KMS-11 (cell line): Measurements from ENCODE around the gene APBA1.

Experiments
- H2AFZ ChIP-seq: fragments of 200-600 bp; sonication (generic); 2 replicates; pipeline ENCODE4 v1.6.1; 2016; ENCODE audit warnings: antibody characterized with exemption, mixed run types, low read depth
- H3K27ac ChIP-seq: fragments of 200-600 bp; sonication (generic); 2 replicates; pipeline ENCODE4 v1.6.1; 2016; ENCODE audit warnings: mild to moderate bottlenecking, mixed run types
- H3K27me3 ChIP-seq: fragments of 200-600 bp; sonication (generic); 2 replicates; pipeline ENCODE4 v1.6.1; 2017; ENCODE audit warnings: mild to moderate bottlenecking, low read depth, mixed run types, moderate library complexity; ENCODE audit not compliant: insufficient read depth
- H3K36me3 ChIP-seq: fragments of 200-600 bp; sonication (generic); 2 replicates; pipeline ENCODE4 v1.6.1; 2017; ENCODE audit warnings: mild to moderate bottlenecking, mixed run types; ENCODE audit not compliant: insufficient read depth
- H3K4me1 ChIP-seq: fragments of 200-600 bp; sonication (generic); 2 replicates; pipeline ENCODE4 v1.6.1; 2016; ENCODE audit warnings: mild to moderate bottlenecking, low read depth, mixed run types; ENCODE audit not compliant: poor library complexity, severe bottlenecking
- H3K4me2 ChIP-seq: fragments of 200-600 bp; sonication (generic); 2 replicates; pipeline ENCODE4 v1.7.0; 2016; ENCODE audit warnings: mild to moderate bottlenecking, mixed run types
- H3K4me3 ChIP-seq: fragments of 200-600 bp; sonication (generic); IDR thresholded peaks from 2 replicates; pipeline ENCODE4 v1.6.1; 2017; ENCODE audit warnings: low read depth, low read length, mixed read lengths; ENCODE audit not compliant: insufficient read depth
- H3K79me2 ChIP-seq: fragments of 200-600 bp; sonication (generic); 2 replicates; pipeline ENCODE4 v1.6.1; 2016; ENCODE audit warnings: low read depth, mixed run types; ENCODE audit not compliant: insufficient read depth
- H3K9ac ChIP-seq: fragments of 200-600 bp; sonication (generic); 2 replicates; pipeline ENCODE4 v1.6.1; 2016; ENCODE audit warnings: mild to moderate bottlenecking, mixed run types
- H4K20me1 ChIP-seq: fragments of 200-600 bp; sonication (generic); 2 replicates; pipeline ENCODE4 v1.6.1; 2016; ENCODE audit warnings: mild to moderate bottlenecking, mixed run types; ENCODE audit not compliant: insufficient read depth
- TF ChIP-seq, protein P1 (sequence below): fragments of 200-600 bp; sonication (generic); conservative IDR thresholded peaks from 2 replicates; pipeline ENCODE4 v1.6.1; 2017; ENCODE audit warnings: low read depth, mild to moderate bottlenecking, antibody characterized with exemption, low read length, moderate library complexity, mixed read lengths

APBA1 gene

DNA sequence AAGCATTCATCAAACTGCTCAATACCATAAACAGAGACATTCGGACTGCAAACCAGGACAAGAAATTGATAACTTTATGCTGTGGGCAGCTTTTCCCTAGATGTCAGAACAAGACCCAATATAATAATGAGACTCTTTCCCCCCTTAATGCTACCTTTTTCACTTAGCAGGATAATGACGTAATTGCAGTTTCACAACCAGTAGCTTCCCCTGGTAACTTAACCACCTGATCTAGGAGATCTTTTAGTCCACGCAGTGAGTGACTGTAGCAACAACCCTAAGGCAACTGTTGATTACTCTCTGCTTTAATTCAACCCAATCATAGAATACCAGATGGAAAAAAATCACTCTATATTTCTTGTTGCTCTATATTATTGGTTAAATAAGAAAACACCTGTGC, 56.3 kb downstream of the APBA1 start:
- H2AFZ ChIP-seq, result no peak overlapping the region
- no peak overlapping the region for H3K27ac ChIP-seq
- H3K4me1 ChIP-seq, result no peaks in the 10 kb centered on the region
- no peaks in the 10 kb centered on the region for H4K20me1 ChIP-seq
- H3K9ac ChIP-seq, result no peak overlapping the region
- H3K36me3 ChIP-seq, result no peaks in the 10 kb centered on the region
- TF ChIP-seq, protein P1, sequence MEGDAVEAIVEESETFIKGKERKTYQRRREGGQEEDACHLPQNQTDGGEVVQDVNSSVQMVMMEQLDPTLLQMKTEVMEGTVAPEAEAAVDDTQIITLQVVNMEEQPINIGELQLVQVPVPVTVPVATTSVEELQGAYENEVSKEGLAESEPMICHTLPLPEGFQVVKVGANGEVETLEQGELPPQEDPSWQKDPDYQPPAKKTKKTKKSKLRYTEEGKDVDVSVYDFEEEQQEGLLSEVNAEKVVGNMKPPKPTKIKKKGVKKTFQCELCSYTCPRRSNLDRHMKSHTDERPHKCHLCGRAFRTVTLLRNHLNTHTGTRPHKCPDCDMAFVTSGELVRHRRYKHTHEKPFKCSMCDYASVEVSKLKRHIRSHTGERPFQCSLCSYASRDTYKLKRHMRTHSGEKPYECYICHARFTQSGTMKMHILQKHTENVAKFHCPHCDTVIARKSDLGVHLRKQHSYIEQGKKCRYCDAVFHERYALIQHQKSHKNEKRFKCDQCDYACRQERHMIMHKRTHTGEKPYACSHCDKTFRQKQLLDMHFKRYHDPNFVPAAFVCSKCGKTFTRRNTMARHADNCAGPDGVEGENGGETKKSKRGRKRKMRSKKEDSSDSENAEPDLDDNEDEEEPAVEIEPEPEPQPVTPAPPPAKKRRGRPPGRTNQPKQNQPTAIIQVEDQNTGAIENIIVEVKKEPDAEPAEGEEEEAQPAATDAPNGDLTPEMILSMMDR, result no peak
- H3K79me2 ChIP-seq, result no peaks in the 10 kb centered on the region
- H3K4me2 ChIP-seq, result no peak overlapping the region
- no peaks in the 10 kb centered on the region for H3K27me3 ChIP-seq
- H3K4me3 ChIP-seq, result no peak overlapping the region

DNA sequence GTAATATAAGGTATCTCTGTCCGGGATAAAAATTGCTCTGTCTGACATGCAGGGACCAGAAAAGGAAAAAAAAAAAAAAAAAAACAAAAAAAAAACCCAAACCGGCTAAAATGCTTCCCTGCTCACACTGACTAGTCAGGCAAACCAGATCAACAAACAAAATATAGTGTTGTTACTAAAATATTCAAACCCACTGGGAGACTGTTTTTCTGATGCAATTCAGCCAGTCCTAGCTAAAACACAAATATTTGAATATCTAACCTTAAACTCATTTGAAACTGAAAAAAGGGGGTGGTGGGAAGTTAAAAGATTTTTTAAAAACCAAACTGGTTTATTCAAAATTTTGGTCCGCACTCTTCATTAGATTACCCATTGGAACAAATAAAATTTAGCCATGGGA, 61.0 kb downstream of the APBA1 start:
- Histone ChIP-seq H2AFZ (no peak overlapping the region), H4K20me1 (no peaks in the 10 kb centered on the region), H3K27me3 (no peaks in the 10 kb centered on the region), H3K4me2 (no peak overlapping the region), H3K36me3 (no peaks in the 10 kb centered on the region), H3K27ac (no peak overlapping the region), H3K4me1 (no peaks in the 10 kb centered on the region), H3K9ac (no peak overlapping the region), H3K4me3 (no peak overlapping the region), H3K79me2 (no peaks in the 10 kb centered on the region)
- TF ChIP-seq, protein P1, result no peak

DNA sequence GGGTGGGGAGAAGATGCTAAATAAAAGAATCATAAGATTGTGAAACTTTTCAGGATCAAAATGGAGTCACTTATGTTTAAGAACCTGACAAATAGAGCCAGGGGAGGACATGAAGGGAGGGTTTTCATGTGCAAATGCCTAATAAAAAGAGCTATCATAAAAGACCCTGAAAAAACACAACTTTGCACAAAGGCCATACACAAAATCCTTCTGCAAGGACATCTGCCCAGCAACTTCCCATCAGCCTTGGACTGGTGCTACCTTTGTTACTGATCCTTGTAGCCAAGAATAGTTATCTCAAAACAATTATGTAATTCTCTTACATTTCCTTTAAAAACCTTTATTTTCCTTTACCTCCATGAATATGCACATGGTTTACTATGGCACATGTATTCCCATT, 63.0 kb downstream of the APBA1 start:
- H3K36me3 ChIP-seq, result no peaks in the 10 kb centered on the region
- no peak overlapping the region for H2AFZ ChIP-seq
- no peaks in the 10 kb centered on the region for H4K20me1 ChIP-seq
- H3K4me2 ChIP-seq, result no peak overlapping the region
- no peak overlapping the region for H3K27ac ChIP-seq
- H3K4me3 ChIP-seq, result no peak overlapping the region
- TF ChIP-seq, protein P1, result no peak
- H3K4me1 ChIP-seq, result peaks cover 17% of the 10 kb centered on the region
- H3K9ac ChIP-seq, result no peak overlapping the region
- no peaks in the 10 kb centered on the region for H3K27me3 ChIP-seq
- H3K79me2 ChIP-seq, result no peaks in the 10 kb centered on the region

DNA sequence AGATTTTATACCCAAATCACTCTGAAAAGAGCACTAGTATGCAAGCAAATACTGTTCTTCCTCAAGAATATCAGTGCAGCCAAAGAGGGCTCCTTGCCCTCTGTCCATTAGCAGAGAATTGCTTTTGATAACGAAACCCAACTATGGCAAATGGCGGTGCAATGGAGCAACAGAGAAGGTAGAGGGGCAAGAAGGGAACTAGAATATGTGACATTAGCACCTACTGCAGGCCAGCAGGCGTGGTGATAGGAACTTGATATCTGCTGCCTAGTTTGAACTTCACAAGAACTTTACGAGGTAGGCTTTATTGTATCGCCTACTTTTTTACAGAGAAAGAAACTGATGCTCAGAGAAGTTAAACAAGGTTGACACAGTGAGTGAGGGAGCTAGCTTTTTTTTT, 66.1 kb downstream of the APBA1 start:
- H3K27ac ChIP-seq, result no peak overlapping the region
- no peak overlapping the region for H2AFZ ChIP-seq
- TF ChIP-seq, protein P1, result no peak
- peaks cover 17% of the 10 kb centered on the region for H3K4me1 ChIP-seq
- H3K27me3 ChIP-seq, result no peaks in the 10 kb centered on the region
- peak overlapping the region; percentile 53 for H3K4me2 ChIP-seq
- H3K4me3 ChIP-seq, result no peak overlapping the region
- no peaks in the 10 kb centered on the region for H3K79me2 ChIP-seq
- H3K9ac ChIP-seq, result no peak overlapping the region
- H4K20me1 ChIP-seq, result no peaks in the 10 kb centered on the region
- H3K36me3 ChIP-seq, result no peaks in the 10 kb centered on the region
